Purkinje cell (primary cell): ENCODE measurements around the gene INPP5E. TPM values are rescaled to one million over a fixed set of nuclear protein-coding genes. Genes with fewer than 3 reads are reported as not detected.

Experiments
- polyA plus RNA-seq: library from polyadenylated mRNA; unstranded; fragments of >200 nt; fragmentation: Nextera tagmentation; gene quantifications from 2 replicates; pipeline ENCODE4 v1.2.1, GENCODE V29; 2014

INPP5E gene, protein sequence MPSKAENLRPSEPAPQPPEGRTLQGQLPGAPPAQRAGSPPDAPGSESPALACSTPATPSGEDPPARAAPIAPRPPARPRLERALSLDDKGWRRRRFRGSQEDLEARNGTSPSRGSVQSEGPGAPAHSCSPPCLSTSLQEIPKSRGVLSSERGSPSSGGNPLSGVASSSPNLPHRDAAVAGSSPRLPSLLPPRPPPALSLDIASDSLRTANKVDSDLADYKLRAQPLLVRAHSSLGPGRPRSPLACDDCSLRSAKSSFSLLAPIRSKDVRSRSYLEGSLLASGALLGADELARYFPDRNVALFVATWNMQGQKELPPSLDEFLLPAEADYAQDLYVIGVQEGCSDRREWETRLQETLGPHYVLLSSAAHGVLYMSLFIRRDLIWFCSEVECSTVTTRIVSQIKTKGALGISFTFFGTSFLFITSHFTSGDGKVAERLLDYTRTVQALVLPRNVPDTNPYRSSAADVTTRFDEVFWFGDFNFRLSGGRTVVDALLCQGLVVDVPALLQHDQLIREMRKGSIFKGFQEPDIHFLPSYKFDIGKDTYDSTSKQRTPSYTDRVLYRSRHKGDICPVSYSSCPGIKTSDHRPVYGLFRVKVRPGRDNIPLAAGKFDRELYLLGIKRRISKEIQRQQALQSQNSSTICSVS
- polyA plus RNA-seq: 0.38 and 1.9 TPM in 2 replicates

DNA sequence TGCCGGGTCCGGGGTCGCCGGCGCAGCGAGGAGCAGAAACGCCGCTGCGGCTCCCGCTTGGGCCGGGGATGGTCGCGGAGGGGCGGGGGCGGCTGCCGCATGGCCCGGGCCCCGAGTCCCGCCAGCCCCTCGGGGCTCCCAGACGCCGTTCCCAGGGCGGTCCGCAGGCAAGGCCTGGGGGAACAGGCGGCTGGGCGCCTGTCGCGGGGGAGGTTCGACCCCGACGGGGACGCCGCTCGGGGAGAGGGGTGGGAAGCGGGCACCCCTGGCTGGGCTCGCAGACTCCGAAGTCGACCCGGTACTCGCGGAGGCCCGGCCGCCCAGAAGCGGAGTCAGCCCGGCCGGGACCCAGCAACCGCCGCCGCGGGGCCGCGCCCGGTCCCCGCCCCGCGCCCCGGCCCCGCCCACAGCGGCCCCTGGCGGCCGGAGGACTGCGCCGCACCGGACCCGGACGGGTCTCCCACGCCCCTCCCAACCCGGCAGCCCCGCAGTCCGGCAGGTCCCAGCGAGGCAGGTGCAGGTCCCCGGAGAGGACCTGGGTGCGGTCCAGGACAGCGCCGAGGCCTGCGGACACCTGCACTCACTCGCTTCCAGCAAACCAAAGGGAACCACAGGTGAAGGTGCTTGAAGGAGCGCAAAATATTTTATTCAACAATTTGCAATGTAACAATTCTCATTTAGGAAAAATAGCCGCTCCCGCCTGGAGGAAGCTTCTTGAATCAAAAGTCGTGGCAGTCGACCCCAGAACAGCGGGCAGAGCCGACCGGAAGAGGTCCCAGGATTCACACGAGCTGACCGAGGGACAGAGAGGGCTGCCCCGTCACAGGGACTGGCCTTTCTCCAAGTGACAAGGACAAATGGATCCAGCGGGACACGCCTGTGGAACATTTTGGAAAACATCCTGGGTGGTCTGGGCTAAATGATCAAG is at the start of gene INPP5E:
Gene INPP5E (minus strand): TSS at position 365 of the 928 bp plus-strand sequence. CDS start 426 bp downstream, outside the sequence.

DNA sequence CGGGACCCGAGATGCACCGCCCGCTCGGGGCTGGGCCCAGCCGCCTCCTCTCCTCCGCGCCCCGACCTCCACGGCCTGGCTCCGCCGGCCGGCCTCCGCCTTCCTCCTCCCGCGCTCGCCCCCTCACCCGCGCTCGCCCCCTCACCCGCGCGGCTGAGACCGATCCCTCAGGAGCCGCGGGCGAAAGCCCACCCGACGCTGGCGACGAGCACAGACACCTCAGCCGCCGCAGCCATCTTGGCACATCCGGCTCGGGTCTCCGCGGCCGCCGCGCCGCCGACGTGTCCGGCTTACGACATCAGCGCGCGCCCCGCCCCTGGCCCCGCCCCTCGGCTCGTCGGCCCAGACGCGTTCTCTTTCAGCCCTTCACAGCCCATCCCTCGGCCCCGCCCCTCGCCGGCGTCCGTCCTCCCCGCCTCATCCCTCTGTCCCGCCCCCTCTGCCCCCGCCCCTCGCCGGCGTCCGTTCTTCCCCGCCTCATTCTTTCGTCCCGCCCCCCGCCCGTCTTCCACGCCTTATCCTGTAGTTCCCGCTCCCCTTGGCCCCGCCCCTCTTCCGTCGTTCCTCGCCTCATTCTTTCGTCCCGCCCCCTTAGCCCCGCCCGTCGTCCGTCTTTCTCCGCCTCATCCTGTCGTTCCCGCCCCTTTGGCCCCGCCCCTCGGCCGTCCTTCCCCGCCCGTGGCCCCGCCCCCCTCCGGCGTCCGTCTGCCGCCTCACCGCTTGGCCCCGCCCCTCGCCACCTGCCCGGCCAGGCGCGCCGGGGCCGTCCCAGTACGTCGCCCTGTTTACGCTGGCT is 43.3 kb upstream of the INPP5E start, which contains the start of gene SEC16A:
Gene SEC16A (minus strand): TSS at position 248 of the 796 bp plus-strand sequence. CDS start 5,425 bp downstream, outside the sequence.

DNA sequence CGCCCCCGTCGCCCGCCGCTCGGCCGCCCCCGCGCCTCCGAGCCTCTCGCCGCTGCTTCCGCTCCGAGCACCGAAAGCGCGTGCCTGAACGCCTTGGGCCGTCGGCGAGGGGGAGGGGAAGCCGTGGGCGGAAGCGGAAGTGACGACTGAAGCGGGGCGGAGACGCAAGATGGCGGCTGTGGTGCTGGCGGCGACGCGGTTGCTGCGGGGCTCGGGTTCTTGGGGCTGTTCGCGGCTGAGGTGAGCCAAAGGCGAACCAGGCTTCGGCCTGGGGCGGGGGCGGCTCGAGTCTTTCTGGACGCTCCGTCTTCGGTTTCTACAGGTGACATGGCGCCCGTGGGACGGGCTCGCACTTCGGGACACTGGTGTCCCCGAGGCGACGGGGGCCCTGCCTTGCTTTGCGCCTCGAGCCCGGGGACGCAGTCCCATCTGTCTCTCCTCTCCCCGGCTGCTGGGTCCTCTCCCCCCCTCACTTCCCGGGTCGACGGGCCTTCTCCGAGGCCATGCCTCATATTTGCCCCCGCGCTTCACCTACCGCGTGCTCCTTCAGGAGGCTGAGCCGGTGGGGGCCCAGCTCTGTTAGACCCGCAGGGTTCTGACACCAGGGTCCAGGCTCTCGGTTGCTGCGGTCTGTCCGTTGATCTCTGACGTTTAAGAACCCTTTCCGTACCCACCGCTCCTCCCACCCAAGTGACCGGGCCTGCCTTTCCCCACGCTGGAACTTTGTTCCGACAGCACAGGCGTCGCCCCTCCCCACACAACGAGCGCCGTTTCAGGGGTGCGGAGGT is 29.0 kb downstream of the INPP5E start, which contains the start of the genes ENTR1 and PMPCA:
Gene ENTR1 (minus strand): TSS at position 115 of the 788 bp plus-strand sequence. CDS start 217 bp downstream, outside the sequence.
Gene PMPCA (plus strand): TSS at position 159 of the 788 bp plus-strand sequence. CDS start 11 bp downstream, at position 170.

DNA sequence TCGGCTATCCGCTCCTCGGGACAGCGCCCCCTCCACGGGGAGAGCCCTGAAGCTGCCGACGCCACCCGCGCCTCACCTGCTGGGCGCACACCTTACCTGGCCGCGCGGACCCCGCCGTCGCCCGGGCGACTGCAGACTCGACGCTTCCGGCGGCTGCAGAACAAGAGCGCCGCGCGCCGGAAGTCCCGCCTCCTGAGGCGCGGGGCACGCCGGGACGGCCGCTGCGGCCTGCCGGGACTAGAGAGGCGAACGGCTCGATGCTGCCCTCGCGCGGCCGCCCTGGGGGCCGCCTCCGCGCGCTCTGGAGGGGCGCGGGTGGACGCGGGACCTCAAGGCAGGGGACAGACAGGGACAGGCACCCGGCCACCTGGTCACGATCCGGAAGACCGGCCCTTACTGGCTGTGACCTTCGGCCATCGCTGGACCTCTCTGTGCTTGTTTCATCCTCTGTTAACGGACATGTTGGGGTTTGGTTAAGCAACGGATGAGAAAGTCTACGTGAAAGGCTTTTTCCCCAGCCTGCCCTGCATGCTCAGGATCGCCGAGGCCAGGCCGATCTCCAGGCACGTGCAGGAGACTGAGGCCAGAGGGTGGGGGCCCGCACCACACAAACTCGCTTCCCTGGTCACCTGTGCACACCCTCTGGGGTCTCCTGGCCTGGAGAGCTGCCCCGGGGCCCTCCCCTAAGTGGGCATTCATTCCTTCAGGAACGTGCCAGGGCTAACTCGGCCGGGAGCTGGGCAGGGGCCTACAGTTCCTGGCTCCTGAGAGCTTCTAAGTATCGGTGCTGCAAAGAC is 39.4 kb downstream of the INPP5E start, which contains the start of gene SNAPC4:
Gene SNAPC4 (minus strand): TSS at position 133 of the 797 bp plus-strand sequence. CDS start 1,742 bp downstream, outside the sequence.

Other genes with a start within 250 kb of the INPP5E start
- gene LHX3, start 234.7 kb downstream of the INPP5E start, polyA plus RNA-seq: not detected in 2 replicates
- gene QSOX2, start 194.0 kb downstream of the INPP5E start, polyA plus RNA-seq: 4.1 and 6.8 TPM in 2 replicates
- not detected in 2 replicates for gene CCDC187, start 135.8 kb downstream of the INPP5E start, polyA plus RNA-seq
- 1.1 TPM in 1 of 2 replicates, not detected in the other for gene GPSM1, start 112.3 kb downstream of the INPP5E start, polyA plus RNA-seq
- gene DNLZ, start 76.1 kb downstream of the INPP5E start, polyA plus RNA-seq: 0.62 and 1.5 TPM in 2 replicates
- gene CARD9, start 66.2 kb downstream of the INPP5E start, polyA plus RNA-seq: not detected in 2 replicates
- gene SNAPC4, start 39.7 kb downstream of the INPP5E start, polyA plus RNA-seq: 0.55 and 0.71 TPM in 2 replicates
- gene ENTR1, start 29.2 kb downstream of the INPP5E start, polyA plus RNA-seq: 0.69 and 3.4 TPM in 2 replicates
- gene PMPCA, start 29.2 kb downstream of the INPP5E start, polyA plus RNA-seq: 7.9 and 11.1 TPM in 2 replicates
- 8.1 and 10.7 TPM in 2 replicates for gene SEC16A, start 43.2 kb upstream of the INPP5E start, polyA plus RNA-seq
- 0.03 and 0.08 TPM in 2 replicates for gene NOTCH1, start 106.2 kb upstream of the INPP5E start, polyA plus RNA-seq
- gene EGFL7, start 223.1 kb upstream of the INPP5E start, polyA plus RNA-seq: 6.2 TPM in 1 of 2 replicates, not detected in the other
- gene AGPAT2, start 247.6 kb upstream of the INPP5E start, polyA plus RNA-seq: not detected in 2 replicates